Hepatocyte (in vitro differentiated cells): ENCODE results near the gene EVL. TPM values are rescaled to one million over a fixed set of nuclear protein-coding genes. Genes with fewer than 3 reads are reported as not detected.

Source experiments
- DNase-seq: peaks from one replicate; pipeline ENCODE4 v3.0.0-alpha.2; 2016; ENCODE audit warnings: low spot score
- H2AFZ ChIP-seq: fragments of 200-600 bp; sonication (generic); 2 replicates; pipeline ENCODE4 v1.6.0; 2016; ENCODE audit warnings: antibody characterized with exemption, mild to moderate bottlenecking
- H3K27ac ChIP-seq: fragments of 200-600 bp; sonication (generic); 2 replicates; pipeline ENCODE4 v1.5.1; 2016; ENCODE audit warnings: mild to moderate bottlenecking
- H3K27me3 ChIP-seq: fragments of 200-600 bp; sonication (generic); 2 replicates; pipeline ENCODE4 v1.6.1; 2016
- H3K36me3 ChIP-seq: fragments of 200-600 bp; sonication (generic); replicated peaks from 2 replicates; pipeline ENCODE4 v1.5.1; 2016; ENCODE audit warnings: low read depth; ENCODE audit not compliant: insufficient read depth
- H3K4me1 ChIP-seq: fragments of 200-600 bp; sonication (generic); 2 replicates; pipeline ENCODE4 v1.5.1; 2016; ENCODE audit warnings: mild to moderate bottlenecking, moderate library complexity; ENCODE audit not compliant: insufficient read depth
- H3K4me2 ChIP-seq: fragments of 200-600 bp; sonication (generic); 2 replicates; pipeline ENCODE4 v1.6.0; 2016
- H3K4me3 ChIP-seq: fragments of 200-600 bp; sonication (generic); 2 replicates; pipeline ENCODE4 v1.5.1; 2016; ENCODE audit warnings: mild to moderate bottlenecking
- H3K79me2 ChIP-seq: fragments of 200-600 bp; sonication (generic); 2 replicates; pipeline ENCODE4 v1.6.0; 2017; ENCODE audit warnings: mild to moderate bottlenecking
- H3K9me2 ChIP-seq: fragments of 200-600 bp; sonication (generic); replicated peaks from 2 replicates; pipeline ENCODE4 v1.6.0; 2017; ENCODE audit warnings: mild to moderate bottlenecking; ENCODE audit not compliant: insufficient read depth
- H3K9me3 ChIP-seq: fragments of 200-600 bp; sonication (generic); 2 replicates; pipeline ENCODE4 v1.5.1; 2016; ENCODE audit warnings: low read depth, mild to moderate bottlenecking
- H4K20me1 ChIP-seq: fragments of 200-600 bp; sonication (generic); 2 replicates; pipeline ENCODE4 v1.6.0; 2016; ENCODE audit warnings: mild to moderate bottlenecking; ENCODE audit not compliant: insufficient read depth, poor library complexity, severe bottlenecking
- CTCF ChIP-seq: fragments of 200-600 bp; sonication (generic); IDR thresholded peaks from 2 replicates; pipeline ENCODE4 v1.5.1; 2016; ENCODE audit warnings: antibody characterized with exemption, mild to moderate bottlenecking; ENCODE audit not compliant: poor library complexity
- EZH2 ChIP-seq: fragments of 200-600 bp; sonication (generic); IDR thresholded peaks from 2 replicates; pipeline ENCODE4 v1.6.1; 2016; ENCODE audit warnings: antibody characterized with exemption, mild to moderate bottlenecking, borderline replicate concordance
- EZH2phosphoT487 ChIP-seq: fragments of 200-600 bp; sonication (generic); IDR thresholded peaks from one replicate; pipeline ENCODE4 v1.6.1; 2018; ENCODE audit warnings: antibody characterized with exemption, mild to moderate bottlenecking, low read depth, moderate library complexity; ENCODE audit not compliant: unreplicated experiment, severe bottlenecking
- WGBS: methylation state at CpG from one replicate; pipeline ENCODE4 v1.1.6; 2016; ENCODE audit warnings: low lambda C conversion rate; ENCODE audit errors: missing lambda C conversion rate; 5-methylcytosine and 5-hydroxymethylcytosine counted together
- polyA plus RNA-seq: library from polyadenylated mRNA; unstranded; fragments of >200 nt; fragmentation: Nextera tagmentation; extraction: Ambion mirVana; gene quantifications from 2 replicates; pipeline ENCODE4 v1.2.1, GENCODE V29; 2016
- total RNA-seq: library from RNA; depleted of rRNA; stranded (reverse); fragments of >200 nt; gene quantifications from 2 replicates; pipeline ENCODE4 v1.2.3, GENCODE V29; 2014

The EVL gene
- total and polyA plus RNA-seq, 2 experiments from 2014 or later: 60.5 to 77.2 TPM

- Histone ChIP-seq H3K4me3 (no peak overlapping the region), H3K36me3 (no peaks in the 10 kb centered on the region), H3K9me2 (no peaks in the 10 kb centered on the region), H3K27ac (no peak overlapping the region), H2AFZ (no peak overlapping the region), H3K79me2 (peaks cover 14% of the 10 kb centered on the region), H4K20me1 (no peaks in the 10 kb centered on the region), H3K27me3 (no peaks in the 10 kb centered on the region), H3K9me3 (no peaks in the 10 kb centered on the region), H3K4me2 (no peak overlapping the region), H3K4me1 (peaks cover 10% of the 10 kb centered on the region)
- no peak for DNase-seq
- 94% methylated on average over 8 of the region's 8 CpGs for WGBS
- no peak for TF ChIP-seq EZH2phosphoT487
- no peak for TF ChIP-seq CTCF
- TF ChIP-seq EZH2: no peak
Observed at GRCh38 chr14:100098171-100098570, 32.9 kb downstream of the EVL start.

GRCh38 chr14:100100032-100100703, 34.9 kb downstream of the EVL start:
- Histone ChIP-seq H3K27ac (no peak overlapping the region), H3K27me3 (no peaks in the 10 kb centered on the region), H4K20me1 (no peaks in the 10 kb centered on the region), H3K4me1 (peaks cover 20% of the 10 kb centered on the region), H3K79me2 (peaks cover 10% of the 10 kb centered on the region), H3K36me3 (no peaks in the 10 kb centered on the region), H2AFZ (no peak overlapping the region), H3K9me2 (no peaks in the 10 kb centered on the region), H3K4me3 (no peak overlapping the region), H3K9me3 (no peaks in the 10 kb centered on the region), H3K4me2 (no peak overlapping the region)
- WGBS: 89% methylated on average over 14 of the region's 14 CpGs
- TF ChIP-seq EZH2phosphoT487 (no peak), CTCF (no peak), EZH2 (no peak)
- no peak for DNase-seq

GRCh38 chr14:100102156-100102785, 37.0 kb downstream of the EVL start:
- Histone ChIP-seq H3K4me2 (no peak overlapping the region), H3K9me2 (no peaks in the 10 kb centered on the region), H3K27ac (no peak overlapping the region), H2AFZ (no peak overlapping the region), H3K4me1 (peaks cover 20% of the 10 kb centered on the region), H3K9me3 (no peaks in the 10 kb centered on the region), H3K27me3 (no peaks in the 10 kb centered on the region), H3K79me2 (peaks cover 6% of the 10 kb centered on the region), H4K20me1 (no peaks in the 10 kb centered on the region), H3K4me3 (no peak overlapping the region), H3K36me3 (no peaks in the 10 kb centered on the region)
- no peak for DNase-seq
- no peak for TF ChIP-seq EZH2
- TF ChIP-seq CTCF: no peak
- no peak for TF ChIP-seq EZH2phosphoT487
- WGBS: 95% methylated on average over 8 of the region's 8 CpGs
